ENCODE results near the gene CLEC16A. TPM values are rescaled to one million over a fixed set of nuclear protein-coding genes. Genes with fewer than 3 reads are reported as not detected.

The CLEC16A gene
- total and polyA plus RNA-seq, 8 donors: 8.1 to 17.2 (median 10.7) TPM

DNA sequence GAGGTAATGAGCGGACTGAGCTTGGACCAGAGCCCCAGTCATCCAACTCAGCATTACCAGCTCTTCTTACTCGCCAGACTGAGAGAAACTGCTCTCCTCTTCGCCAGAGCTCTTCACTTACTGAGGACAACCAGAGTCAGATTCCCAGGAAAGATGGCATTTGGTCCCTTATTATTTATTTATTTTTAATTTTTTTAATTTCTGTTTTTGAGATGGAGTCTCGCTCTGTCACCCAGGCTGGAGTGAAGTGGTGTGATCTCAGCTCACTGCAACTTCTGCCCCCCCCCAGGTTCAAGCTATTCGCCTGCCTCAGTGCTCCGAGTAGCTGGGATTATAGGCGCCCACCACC, 25.4 kb upstream of the CLEC16A start:
- WGBS, 2 donors: 51 to 54% methylated on average over 7 of the region's 7 CpGs
- TF ChIP-seq, protein P1, sequence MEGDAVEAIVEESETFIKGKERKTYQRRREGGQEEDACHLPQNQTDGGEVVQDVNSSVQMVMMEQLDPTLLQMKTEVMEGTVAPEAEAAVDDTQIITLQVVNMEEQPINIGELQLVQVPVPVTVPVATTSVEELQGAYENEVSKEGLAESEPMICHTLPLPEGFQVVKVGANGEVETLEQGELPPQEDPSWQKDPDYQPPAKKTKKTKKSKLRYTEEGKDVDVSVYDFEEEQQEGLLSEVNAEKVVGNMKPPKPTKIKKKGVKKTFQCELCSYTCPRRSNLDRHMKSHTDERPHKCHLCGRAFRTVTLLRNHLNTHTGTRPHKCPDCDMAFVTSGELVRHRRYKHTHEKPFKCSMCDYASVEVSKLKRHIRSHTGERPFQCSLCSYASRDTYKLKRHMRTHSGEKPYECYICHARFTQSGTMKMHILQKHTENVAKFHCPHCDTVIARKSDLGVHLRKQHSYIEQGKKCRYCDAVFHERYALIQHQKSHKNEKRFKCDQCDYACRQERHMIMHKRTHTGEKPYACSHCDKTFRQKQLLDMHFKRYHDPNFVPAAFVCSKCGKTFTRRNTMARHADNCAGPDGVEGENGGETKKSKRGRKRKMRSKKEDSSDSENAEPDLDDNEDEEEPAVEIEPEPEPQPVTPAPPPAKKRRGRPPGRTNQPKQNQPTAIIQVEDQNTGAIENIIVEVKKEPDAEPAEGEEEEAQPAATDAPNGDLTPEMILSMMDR (IDR thresholded peaks at IDR 0.05): no peak
- Histone ChIP-seq H3K36me3 (no peaks in the 10 kb centered on the region), H3K27ac (no peak overlapping the region), H3K4me1 (peaks cover 0 to 2% (median under 1%) of the 10 kb centered on the region in 3 donors), H3K9me3 (no peaks in the 10 kb centered on the region), H3K4me3 (no peak overlapping the region), H3K27me3 (no peaks in the 10 kb centered on the region)
- FAIRE-seq: no peak
- no peak for DNase-seq
- intact Hi-C loops (cut with DNase I): loop anchor here in 1 of 3 donors (10.0 kb wide), 1 partner anchor 154 kb away; no protein-coding TSS in a partner anchor
- ATAC-seq: no peak

DNA sequence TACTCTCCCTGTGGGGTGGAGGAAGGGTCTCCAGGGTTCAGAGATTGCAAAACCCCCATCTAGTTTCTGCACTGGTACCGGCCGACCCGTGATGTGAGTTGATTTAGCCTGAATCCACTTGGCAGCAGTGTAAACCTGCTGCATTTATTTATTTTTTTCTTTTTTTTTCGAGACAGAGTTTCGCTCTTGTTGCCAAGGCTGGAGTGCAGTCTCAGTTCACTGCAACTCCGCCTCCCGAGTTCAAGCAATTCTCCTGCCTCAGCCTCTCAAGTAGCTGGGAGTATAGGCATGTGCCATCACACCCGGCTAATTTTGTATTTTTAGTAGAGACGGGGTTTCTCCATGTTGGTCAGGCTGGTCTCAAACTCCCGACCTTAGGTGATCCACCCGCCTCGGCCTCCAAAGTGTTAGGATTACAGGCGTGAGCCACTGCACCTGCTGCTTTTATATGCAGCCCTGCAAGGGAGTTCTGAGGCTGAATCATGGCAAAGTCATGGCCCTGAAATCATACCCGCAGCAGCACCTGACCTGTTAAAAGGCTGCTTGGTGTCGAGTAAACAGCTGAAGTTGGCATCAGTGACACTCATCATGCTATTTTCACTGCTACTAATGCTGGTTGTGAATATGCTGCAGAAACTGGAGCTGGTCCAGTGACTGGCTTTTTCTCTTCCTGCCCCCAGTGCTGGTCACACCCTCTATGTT, 23.5 kb upstream of the CLEC16A start:
- TF ChIP-seq, protein P1 (IDR thresholded peaks at IDR 0.05): no peak
- H3K27ac ChIP-seq: no peak overlapping the region
- WGBS, 2 donors: 66 to 73% methylated on average over 15 of the region's 15 CpGs
- H3K36me3 ChIP-seq: peaks cover 0 to 6% (median 0%) of the 10 kb centered on the region in 3 donors
- DNase-seq: no peak
- H3K4me3 ChIP-seq: no peak overlapping the region
- FAIRE-seq: no peak
- intact Hi-C loops (cut with DNase I): loop anchor here in 2 of 3 donors (10.0 kb wide), 2 partner anchors 166 to 386 kb away; no protein-coding TSS in a partner anchor
- H3K9me3 ChIP-seq: no peaks in the 10 kb centered on the region
- peaks cover 0 to 7% (median 3%) of the 10 kb centered on the region in 3 donors for H3K4me1 ChIP-seq
- H3K27me3 ChIP-seq: no peaks in the 10 kb centered on the region
- no peak for ATAC-seq

DNA sequence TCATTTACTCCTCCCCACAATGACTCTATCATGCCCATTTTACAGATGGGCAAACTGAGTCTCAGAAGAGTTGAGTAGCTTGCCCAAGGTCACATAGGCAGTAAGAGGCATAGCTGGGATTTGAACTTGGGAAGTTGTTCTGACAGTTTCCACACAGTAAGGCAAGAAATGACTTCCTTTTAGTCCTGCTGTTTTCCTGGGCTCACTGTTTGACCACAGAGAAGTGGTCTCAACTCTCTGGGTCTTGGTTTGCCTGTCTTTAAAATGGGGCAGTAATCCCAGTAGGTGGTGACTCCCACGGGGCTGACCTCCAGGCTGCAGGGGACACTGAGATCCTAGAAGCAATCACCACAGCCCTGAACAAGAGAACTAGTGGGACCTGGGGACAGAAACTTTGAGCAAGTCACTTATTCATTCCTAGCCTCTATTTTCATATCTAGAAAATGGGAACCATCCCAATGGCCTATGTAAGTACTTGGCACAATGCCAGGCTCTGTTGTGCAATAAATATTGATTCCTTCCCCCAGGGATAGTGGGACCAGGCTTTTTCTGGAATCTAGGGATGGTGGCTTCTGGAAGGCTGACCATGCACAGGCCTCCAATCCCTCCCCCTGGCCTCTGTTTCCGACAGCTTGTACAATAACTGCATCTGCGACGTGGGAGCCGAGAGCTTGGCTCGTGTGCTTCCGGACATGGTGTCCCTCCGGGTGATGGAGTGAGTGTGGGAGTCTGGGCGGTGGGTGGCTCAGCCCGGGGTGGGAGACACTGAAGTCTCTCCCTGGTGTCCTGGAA, 22.6 kb upstream of the CLEC16A start:
- no peaks in the 10 kb centered on the region for H3K27me3 ChIP-seq
- peaks cover 0 to 6% (median 0%) of the 10 kb centered on the region in 3 donors for H3K36me3 ChIP-seq
- no peaks in the 10 kb centered on the region for H3K9me3 ChIP-seq
- intact Hi-C loops (cut with DNase I): loop anchor here in 2 of 3 donors (10.0 kb wide), 2 partner anchors 167 to 387 kb away; no protein-coding TSS in a partner anchor
- H3K4me1 ChIP-seq: peaks cover 0 to 7% (median 3%) of the 10 kb centered on the region in 3 donors
- no peak overlapping the region for H3K4me3 ChIP-seq
- H3K27ac ChIP-seq: no peak overlapping the region
- ATAC-seq (no peak), FAIRE-seq (no peak), DNase-seq (no peak)
- WGBS, 2 donors: 88 to 96% methylated on average over 10 of the region's 10 CpGs
- TF ChIP-seq, protein P1 (IDR thresholded peaks at IDR 0.05): no peak

DNA sequence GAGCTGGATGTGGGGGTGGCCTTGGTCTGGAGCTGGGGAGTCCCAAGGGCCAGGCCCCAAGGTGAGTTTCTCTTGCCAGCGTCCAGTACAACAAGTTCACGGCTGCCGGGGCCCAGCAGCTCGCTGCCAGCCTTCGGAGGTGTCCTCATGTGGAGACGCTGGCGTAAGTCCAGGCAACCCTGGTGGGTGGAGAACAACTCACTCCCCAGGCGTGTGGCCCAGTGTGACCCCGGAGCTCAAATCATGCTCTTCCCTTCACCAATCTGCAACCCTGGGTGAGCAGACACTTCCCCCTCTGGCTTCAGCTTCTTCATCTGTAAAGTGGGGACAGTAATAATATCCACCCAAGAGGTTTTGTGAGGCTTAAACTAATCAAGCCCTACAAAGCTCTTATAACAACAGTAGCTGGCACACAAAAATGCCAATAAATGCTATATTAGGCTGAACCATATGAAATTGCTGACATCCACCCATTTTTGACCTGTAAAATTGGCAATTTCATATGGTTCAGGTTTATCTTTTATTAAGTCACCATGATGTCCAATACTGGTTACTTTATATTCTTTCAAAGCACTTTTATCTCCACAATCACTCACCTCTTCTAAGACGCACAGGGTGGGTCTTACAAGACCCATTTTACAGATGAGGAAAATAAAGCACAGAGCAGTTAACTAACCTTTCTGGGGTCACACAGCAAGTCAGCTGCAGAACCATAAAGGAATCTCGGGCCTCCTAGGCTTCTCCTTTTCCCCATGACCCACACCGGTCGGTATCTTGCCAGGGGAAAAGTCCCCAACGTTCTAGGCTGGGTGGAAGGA, 21.8 kb upstream of the CLEC16A start:
- Histone ChIP-seq H3K4me3 (no peak overlapping the region), H3K27ac (no peak overlapping the region), H3K9me3 (no peaks in the 10 kb centered on the region), H3K36me3 (peaks cover 0 to 6% (median 0%) of the 10 kb centered on the region in 3 donors), H3K4me1 (peaks cover 0 to 7% (median 3%) of the 10 kb centered on the region in 3 donors), H3K27me3 (no peaks in the 10 kb centered on the region)
- ATAC-seq: no peak
- FAIRE-seq: no peak
- TF ChIP-seq, protein P1 (IDR thresholded peaks at IDR 0.05): no peak
- DNase-seq: peak in 1 of 6 donors; percentile 53
- intact Hi-C loops (cut with DNase I): loop anchor here in 2 of 3 donors (10.0 kb wide), 2 partner anchors 168 to 388 kb away; no protein-coding TSS in a partner anchor
- WGBS, 2 donors: 81% methylated on average over 14 of the region's 14 CpGs
